Suprapubic skin (tissue), 4 donors: Measurements from ENCODE around the gene USP47.

ENCODE experiments used
- CTCF ChIP-seq, 2 donors: fragments of 200-600 bp in 1 of 2; fragments of 450-650 bp in 1 of 2; sonication (generic) in 1 of 2; IDR thresholded peaks; one replicate each; pipeline ENCODE4 v1.5.1; 2016 to 2019; ENCODE audit warnings: antibody characterized with exemption in 2 of 2, mild to moderate bottlenecking in 1 of 2, moderate library complexity in 1 of 2
- POLR2A ChIP-seq, 2 donors: fragments of 450-650 bp; IDR thresholded peaks; one replicate each; pipeline ENCODE4 v1.6.1; 2017; ENCODE audit warnings: antibody characterized with exemption in 2 of 2, mild to moderate bottlenecking in 2 of 2, moderate library complexity in 2 of 2
- POLR2AphosphoS5 ChIP-seq, 3 donors: sonication (generic); formaldehyde crosslinking; IDR thresholded peaks; one replicate each; pipeline ENCODE4 v1.6.1; 2017; ENCODE audit warnings: antibody characterized with exemption in 3 of 3

GRCh38 chr11:11826260-11826659, 15.5 kb upstream of the USP47 start:
- no peak for TF ChIP-seq CTCF (IDR thresholded peaks at IDR 0.05)
- TF ChIP-seq POLR2A (IDR thresholded peaks at IDR 0.05) = no peak
- TF ChIP-seq POLR2AphosphoS5 (IDR thresholded peaks at IDR 0.05) = no peak
